Measurements from ENCODE around the gene SPESP1.

GRCh38 chr15:68907396-68907923, 22.9 kb upstream of the SPESP1 start:
- TF ChIP-seq CTCF (IDR thresholded peaks at IDR 0.05) (no peak), POLR2A (IDR thresholded peaks at IDR 0.05) (no peak)
